Astrocyte (in vitro differentiated cells and primary cell): ENCODE measurements around the gene THADA. TPM values are rescaled to one million over a fixed set of nuclear protein-coding genes. Genes with fewer than 3 reads are reported as not detected.
"Not testable (repeated sequence)": the region's sequence is repeated elsewhere in the genome, so short reads cannot be mapped to it uniquely, and the experiment has no call there.

Source experiments
- DNase-seq: peaks from one replicate; pipeline ENCODE4 v3.0.0-alpha.2; 2010; ENCODE audit warnings: low read depth
- FAIRE-seq: peaks from 2 replicates; lab custom pipeline; 2011; peaks lifted over from hg19 to GRCh38; lab: Jason Lieb, UNC
- H2AFZ ChIP-seq: 2 replicates; pipeline ENCODE4 v1.6.0; 2012; ENCODE audit warnings: low read depth, low read length, inconsistent platforms
- H3K27ac ChIP-seq: 2 replicates; pipeline ENCODE4 v1.5.1; 2011; ENCODE audit warnings: low read depth, low read length, inconsistent platforms
- H3K27me3 ChIP-seq: 2 replicates; pipeline ENCODE4 v1.6.0; 2011; ENCODE audit warnings: low read length, inconsistent platforms; ENCODE audit not compliant: insufficient read depth
- H3K36me3 ChIP-seq: 2 replicates; pipeline ENCODE4 v1.5.1; 2011; ENCODE audit warnings: low read length, inconsistent platforms; ENCODE audit not compliant: insufficient read depth
- H3K4me1 ChIP-seq: 2 replicates; pipeline ENCODE4 v1.5.1; 2011; ENCODE audit warnings: low read length, inconsistent platforms; ENCODE audit not compliant: insufficient read depth
- H3K4me2 ChIP-seq: 2 replicates; pipeline ENCODE4 v1.6.0; 2012; ENCODE audit warnings: low read length, inconsistent platforms
- H3K4me3 ChIP-seq: 2 replicates; pipeline ENCODE4 v1.5.1; 2011; ENCODE audit warnings: low read depth, mild to moderate bottlenecking, low read length, inconsistent platforms; ENCODE audit not compliant: insufficient read depth
- H3K79me2 ChIP-seq: 2 replicates; pipeline ENCODE4 v1.6.0; 2012; ENCODE audit warnings: mild to moderate bottlenecking, low read length, inconsistent platforms; ENCODE audit not compliant: insufficient read depth
- H3K9ac ChIP-seq: 2 replicates; pipeline ENCODE4 v1.6.0; 2012; ENCODE audit warnings: mild to moderate bottlenecking, low read length, inconsistent platforms
- H3K9me3 ChIP-seq: 2 replicates; pipeline ENCODE4 v1.5.1; 2012; ENCODE audit warnings: low read depth, mild to moderate bottlenecking, low read length, inconsistent platforms; ENCODE audit not compliant: insufficient read depth
- H4K20me1 ChIP-seq: 2 replicates; pipeline ENCODE4 v1.6.0; 2012; ENCODE audit warnings: low read length, inconsistent platforms; ENCODE audit not compliant: insufficient read depth
- H3K27ac Mint-ChIP-seq: one replicate; pipeline ENCODE4 v1.8.0; 2021; ENCODE audit warnings: mild to moderate bottlenecking, mixed read lengths; ENCODE audit not compliant: unreplicated experiment
- H3K27me3 Mint-ChIP-seq: one replicate; pipeline ENCODE4 v1.8.0; 2021; ENCODE audit warnings: low read depth, mixed read lengths; ENCODE audit not compliant: unreplicated experiment
- H3K36me3 Mint-ChIP-seq: one replicate; pipeline ENCODE4 v1.8.0; 2021; ENCODE audit warnings: low read depth, mixed read lengths; ENCODE audit not compliant: unreplicated experiment
- H3K4me1 Mint-ChIP-seq: one replicate; pipeline ENCODE4 v1.8.0; 2021; ENCODE audit warnings: low read depth, mixed read lengths; ENCODE audit not compliant: unreplicated experiment
- H3K4me3 Mint-ChIP-seq: one replicate; pipeline ENCODE4 v1.8.0; 2021; ENCODE audit warnings: mild to moderate bottlenecking, moderate library complexity, mixed read lengths; ENCODE audit not compliant: unreplicated experiment
- H3K9me3 Mint-ChIP-seq: one replicate; pipeline ENCODE4 v1.8.0; 2021; ENCODE audit warnings: mild to moderate bottlenecking, mixed read lengths; ENCODE audit not compliant: unreplicated experiment
- EZH2 ChIP-seq: IDR thresholded peaks from 2 replicates; pipeline ENCODE4 v1.6.1; 2012; ENCODE audit warnings: mild to moderate bottlenecking, low read length, inconsistent platforms; ENCODE audit not compliant: insufficient read depth
- total RNA-seq: library from RNA; stranded (reverse); gene quantifications from 2 replicates; pipeline ENCODE4 v1.2.1, GENCODE V29; 2021
- TF ChIP-seq, protein P1 (sequence below): IDR thresholded peaks from 2 replicates; pipeline ENCODE4 v1.5.1; 2011; ENCODE audit warnings: low read depth, mild to moderate bottlenecking, inconsistent platforms, low read length, moderate library complexity; ENCODE audit not compliant: insufficient read depth

Gene THADA
- total RNA-seq, 1 donor from 2014 or later: 16.2 TPM

DNA sequence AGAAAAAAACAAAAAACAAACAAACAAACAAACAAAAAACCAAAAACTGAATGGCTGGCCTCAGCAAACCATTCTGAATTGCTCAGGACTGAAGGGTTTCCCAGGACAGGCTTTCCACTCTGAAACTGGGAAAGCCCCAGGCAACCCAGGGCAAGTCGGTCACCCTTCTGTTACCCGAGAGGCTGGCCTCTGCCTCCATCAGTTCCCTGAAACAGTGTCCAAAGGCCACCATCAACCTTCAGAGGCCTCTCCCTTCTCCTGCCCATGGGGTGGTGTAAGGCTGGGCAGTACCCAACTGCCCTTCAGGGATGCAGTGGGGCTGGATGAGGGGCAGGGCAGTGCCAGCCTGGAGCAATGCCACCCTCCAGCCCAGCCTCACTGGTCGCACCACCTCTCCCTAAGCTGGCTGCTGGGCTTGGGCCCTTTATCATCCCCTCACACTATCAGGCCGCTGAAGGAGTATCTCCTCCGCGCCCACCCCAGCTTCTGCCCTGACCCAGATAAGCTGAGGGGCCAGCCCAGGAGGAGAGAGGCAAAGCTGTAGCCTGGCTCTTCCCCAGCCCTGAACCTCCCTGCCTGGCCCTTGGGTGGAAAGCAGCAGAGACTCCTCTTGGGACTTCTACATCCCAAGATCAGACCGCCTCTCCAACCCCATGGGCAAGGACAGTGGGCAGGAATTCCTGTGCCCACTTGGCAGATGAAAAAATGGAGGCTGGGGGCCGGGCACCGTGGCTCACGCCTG lies 405.4 kb downstream of the THADA start:
- H3K36me3 ChIP-seq: no peaks in the 10 kb centered on the region
- Mint-ChIP-seq H3K9me3 (peaks cover 1% of the 10 kb centered on the region), H3K4me1 (peaks cover 12% of the 10 kb centered on the region), H3K4me3 (no peak overlapping the region), H3K27ac (no peak overlapping the region), H3K36me3 (peaks cover 2% of the 10 kb centered on the region), H3K27me3 (peaks cover 16% of the 10 kb centered on the region)
- H4K20me1 ChIP-seq: no peaks in the 10 kb centered on the region
- H3K27ac ChIP-seq: no peak overlapping the region
- H3K4me2 ChIP-seq: no peak overlapping the region
- H2AFZ ChIP-seq: no peak overlapping the region
- DNase-seq: no peak
- no peaks in the 10 kb centered on the region for H3K9me3 ChIP-seq
- H3K4me3 ChIP-seq: no peak overlapping the region
- no peaks in the 10 kb centered on the region for H3K4me1 ChIP-seq
- no peak overlapping the region for H3K9ac ChIP-seq
- no peaks in the 10 kb centered on the region for H3K79me2 ChIP-seq
- no peak for FAIRE-seq
- TF ChIP-seq, protein P1, sequence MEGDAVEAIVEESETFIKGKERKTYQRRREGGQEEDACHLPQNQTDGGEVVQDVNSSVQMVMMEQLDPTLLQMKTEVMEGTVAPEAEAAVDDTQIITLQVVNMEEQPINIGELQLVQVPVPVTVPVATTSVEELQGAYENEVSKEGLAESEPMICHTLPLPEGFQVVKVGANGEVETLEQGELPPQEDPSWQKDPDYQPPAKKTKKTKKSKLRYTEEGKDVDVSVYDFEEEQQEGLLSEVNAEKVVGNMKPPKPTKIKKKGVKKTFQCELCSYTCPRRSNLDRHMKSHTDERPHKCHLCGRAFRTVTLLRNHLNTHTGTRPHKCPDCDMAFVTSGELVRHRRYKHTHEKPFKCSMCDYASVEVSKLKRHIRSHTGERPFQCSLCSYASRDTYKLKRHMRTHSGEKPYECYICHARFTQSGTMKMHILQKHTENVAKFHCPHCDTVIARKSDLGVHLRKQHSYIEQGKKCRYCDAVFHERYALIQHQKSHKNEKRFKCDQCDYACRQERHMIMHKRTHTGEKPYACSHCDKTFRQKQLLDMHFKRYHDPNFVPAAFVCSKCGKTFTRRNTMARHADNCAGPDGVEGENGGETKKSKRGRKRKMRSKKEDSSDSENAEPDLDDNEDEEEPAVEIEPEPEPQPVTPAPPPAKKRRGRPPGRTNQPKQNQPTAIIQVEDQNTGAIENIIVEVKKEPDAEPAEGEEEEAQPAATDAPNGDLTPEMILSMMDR: no peak
- TF ChIP-seq EZH2: no peak
- H3K27me3 ChIP-seq: no peaks in the 10 kb centered on the region

DNA sequence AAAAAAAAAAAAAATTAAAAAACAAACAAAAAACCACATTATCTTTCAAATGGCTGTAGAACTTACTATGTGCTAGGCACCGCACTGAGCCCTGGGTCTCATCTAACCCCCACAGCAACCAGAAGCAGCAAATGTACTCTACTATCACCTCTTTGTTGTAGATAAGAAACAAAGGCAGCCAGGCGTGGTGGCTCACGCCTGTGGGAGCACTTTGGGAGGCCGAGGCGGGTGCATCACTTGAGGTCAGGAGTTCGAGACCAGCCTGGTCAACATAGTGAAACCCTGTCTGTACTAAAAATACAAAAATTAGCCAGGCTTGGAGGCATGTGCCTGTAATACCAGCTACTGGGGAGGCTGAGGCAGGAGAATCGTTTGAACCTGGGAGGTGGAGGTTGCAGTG lies 406.0 kb downstream of the THADA start:
- not testable (repeated sequence) for H3K27ac ChIP-seq, H3K27ac Mint-ChIP-seq, H3K36me3 ChIP-seq, H3K27me3 ChIP-seq, H3K4me2 ChIP-seq, H3K79me2 ChIP-seq, H3K9ac ChIP-seq, H3K9me3 ChIP-seq, H2AFZ ChIP-seq, H4K20me1 ChIP-seq, DNase-seq, H3K4me1 ChIP-seq, H3K4me3 Mint-ChIP-seq, H3K9me3 Mint-ChIP-seq, FAIRE-seq, H3K36me3 Mint-ChIP-seq, H3K4me3 ChIP-seq
- Mint-ChIP-seq H3K4me1 (peaks cover 16% of the 10 kb centered on the region), H3K27me3 (peaks cover 16% of the 10 kb centered on the region)

DNA sequence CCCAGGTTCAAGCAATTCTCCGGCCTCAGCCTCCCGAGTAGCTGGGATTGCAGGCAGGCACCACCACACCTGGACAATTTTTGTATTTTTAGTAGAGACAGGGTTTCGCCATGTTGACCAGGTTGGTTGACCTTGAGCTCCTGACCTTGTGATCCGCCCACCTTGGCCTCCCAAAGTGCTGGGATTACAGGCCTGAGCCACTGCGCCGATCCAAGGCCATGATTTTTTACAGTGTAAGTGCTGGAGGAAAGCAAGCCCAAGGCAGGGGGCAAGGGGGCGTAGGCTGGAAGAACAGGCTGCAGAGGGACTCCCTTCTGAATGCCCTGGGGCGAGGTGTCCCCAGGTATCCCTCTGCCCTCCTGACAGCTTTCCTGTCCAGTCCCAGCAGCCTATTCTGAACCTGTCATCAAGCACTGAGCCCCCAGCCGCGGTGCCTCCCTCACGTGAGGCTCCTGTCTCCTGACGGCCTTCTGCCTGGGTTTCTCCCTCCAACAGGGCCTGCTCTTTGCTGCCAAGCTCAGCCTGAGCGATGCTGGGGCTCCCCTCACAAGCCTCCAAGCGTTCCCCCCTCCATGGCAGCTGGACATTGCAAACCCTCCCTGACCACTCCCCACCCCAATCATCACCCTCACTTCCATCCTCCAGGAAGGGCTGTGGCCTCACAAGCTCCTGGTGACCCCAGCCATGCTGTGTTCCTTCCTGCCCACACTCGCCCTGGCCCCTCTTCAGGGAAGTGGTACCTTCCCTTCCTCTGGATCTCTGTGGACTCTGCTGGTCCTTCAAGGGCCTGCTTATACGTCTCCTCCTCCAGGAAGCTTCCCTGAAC lies 407.1 kb downstream of the THADA start:
- H3K9me3 ChIP-seq: no peaks in the 10 kb centered on the region
- peaks cover 13% of the 10 kb centered on the region for H3K4me1 ChIP-seq
- H3K4me3 Mint-ChIP-seq: no peak overlapping the region
- peaks cover 5% of the 10 kb centered on the region for H3K36me3 Mint-ChIP-seq
- no peaks in the 10 kb centered on the region for H4K20me1 ChIP-seq
- no peak overlapping the region for H2AFZ ChIP-seq
- H3K27me3 ChIP-seq: no peaks in the 10 kb centered on the region
- H3K27me3 Mint-ChIP-seq: peaks cover 14% of the 10 kb centered on the region
- H3K27ac ChIP-seq: no peak overlapping the region
- no peaks in the 10 kb centered on the region for H3K79me2 ChIP-seq
- FAIRE-seq (no peak), DNase-seq (no peak)
- H3K4me1 Mint-ChIP-seq: peaks cover 16% of the 10 kb centered on the region
- no peak for TF ChIP-seq EZH2
- TF ChIP-seq, protein P1: no peak
- H3K4me3 ChIP-seq: no peak overlapping the region
- H3K27ac Mint-ChIP-seq: peak overlapping the region; percentile 18
- H3K4me2 ChIP-seq: no peak overlapping the region
- H3K9me3 Mint-ChIP-seq: peaks cover 1% of the 10 kb centered on the region
- H3K9ac ChIP-seq: no peak overlapping the region
- no peaks in the 10 kb centered on the region for H3K36me3 ChIP-seq
